Head of caudate nucleus (tissue), 42 donors: Measurements from ENCODE around the gene TBC1D3B.
"Not testable (repeated sequence)": the region's sequence is repeated elsewhere in the genome, so short reads cannot be mapped to it uniquely, and the experiment has no call there.

ENCODE experiments used
- DNase-seq, 42 donors: peaks; one replicate each; pipeline versions ENCODE4 v3.0.0 to v3.0.0-alpha.2; 2020 to 2021; ENCODE audit warnings: mixed read lengths in 7 of 42
- intact Hi-C: fragments of 100-400 bp; cut with DNase I; formaldehyde crosslinking; loops from one replicate; pipeline ENCODE4 v1.15.0; 2022

The TBC1D3B gene

GRCh38 chr17:36204724-36205500, 28.5 kb upstream of the TBC1D3B start:
- intact Hi-C loops, result no loop called here
- DNase-seq, result no peak

- no peak for DNase-seq
Observed at GRCh38 chr17:36203335-36203734, 26.9 kb upstream of the TBC1D3B start.

GRCh38 chr17:36201506-36201905, 25.1 kb upstream of the TBC1D3B start:
- not testable (repeated sequence) for DNase-seq

More at GRCh38 chr17:36203335-36203734, 26.9 kb upstream of the TBC1D3B start:
- intact Hi-C loops, result no loop called here

GRCh38 chr17:36201102-36201501, 24.7 kb upstream of the TBC1D3B start:
- intact Hi-C loops, result not testable (repeated sequence)

More at GRCh38 chr17:36201506-36201905, 25.1 kb upstream of the TBC1D3B start:
- intact Hi-C loops, result not testable (repeated sequence)

GRCh38 chr17:36198831-36199465, 22.5 kb upstream of the TBC1D3B start:
- intact Hi-C loops, result no loop called here

More at GRCh38 chr17:36201102-36201501, 24.7 kb upstream of the TBC1D3B start:
- DNase-seq, result not testable (repeated sequence)

GRCh38 chr17:36197387-36197703, 20.9 kb upstream of the TBC1D3B start:
- intact Hi-C loops, result no loop called here
- no peak for DNase-seq

More at GRCh38 chr17:36198831-36199465, 22.5 kb upstream of the TBC1D3B start:
- DNase-seq, result peak in 1 of 42 donors; percentile 42

GRCh38 chr17:36196131-36196486, 19.7 kb upstream of the TBC1D3B start:
- DNase-seq, result no peak
- intact Hi-C loops, result no loop called here

GRCh38 chr17:36195434-36196130, 19.1 kb upstream of the TBC1D3B start:
- intact Hi-C loops, result no loop called here
- no peak for DNase-seq

GRCh38 chr17:36194832-36195433, 18.5 kb upstream of the TBC1D3B start:
- DNase-seq, intact Hi-C loops: not testable (repeated sequence)

- not testable (repeated sequence) for DNase-seq
Observed at GRCh38 chr17:36194147-36194831, 17.9 kb upstream of the TBC1D3B start.

GRCh38 chr17:36193216-36193775, 16.9 kb upstream of the TBC1D3B start:
- intact Hi-C loops, result no loop called here
- no peak for DNase-seq

More at GRCh38 chr17:36194147-36194831, 17.9 kb upstream of the TBC1D3B start:
- intact Hi-C loops, result not testable (repeated sequence)

- intact Hi-C loops, result not testable (repeated sequence)
Observed at GRCh38 chr17:36190549-36191330, 14.3 kb upstream of the TBC1D3B start.

GRCh38 chr17:36189993-36190392, 13.6 kb upstream of the TBC1D3B start:
- intact Hi-C loops, DNase-seq: not testable (repeated sequence)

More at GRCh38 chr17:36190549-36191330, 14.3 kb upstream of the TBC1D3B start:
- DNase-seq, result peak in 1 of 42 donors; percentile 19

GRCh38 chr17:36188891-36189306, 12.5 kb upstream of the TBC1D3B start:
- DNase-seq, result peak in 8 of 42 donors; percentile 8 to 58 (median 42)
- intact Hi-C loops, result no loop called here

- intact Hi-C loops, result not testable (repeated sequence)
Observed at GRCh38 chr17:36187943-36188665, 11.7 kb upstream of the TBC1D3B start.

GRCh38 chr17:36186810-36187763, 10.7 kb upstream of the TBC1D3B start:
- intact Hi-C loops, result not testable (repeated sequence)
- DNase-seq, result peak in 1 of 42 donors; percentile 16

More at GRCh38 chr17:36187943-36188665, 11.7 kb upstream of the TBC1D3B start:
- peak in 1 of 42 donors; percentile 19 for DNase-seq
